Mammary epithelial cell (primary cell): ENCODE measurements around the gene NR5A1.

Source experiments
- CTCF ChIP-seq, 2 donors: IDR thresholded peaks in 1 of 2; conservative IDR thresholded peaks in 1 of 2; 2 replicates each; pipeline ENCODE4 v1.5.1; 2011 to 2012; ENCODE audit warnings: inconsistent platforms in 2 of 2, low read length in 2 of 2, mild to moderate bottlenecking in 2 of 2, control low read depth in 1 of 2, low read depth in 1 of 2; ENCODE audit not compliant: insufficient read depth in 1 of 2; ENCODE audit errors: extremely low read depth in 1 of 2
- EZH2 ChIP-seq: IDR thresholded peaks from 2 replicates; pipeline ENCODE4 v1.6.1; 2012; ENCODE audit warnings: low read length, inconsistent platforms, borderline replicate concordance

GRCh38 chr9:124457079-124457886 is 49.9 kb downstream of the NR5A1 start:
- TF ChIP-seq EZH2 (no peak), CTCF (conservative IDR thresholded peaks at IDR 0.05 in 1 of 2, IDR thresholded peaks at IDR 0.05 in 1 of 2; ENCODE audit: extremely low read depth in 1 of 2, insufficient read depth in 1 of 2, low read depth in 1 of 2, low read length in 2 of 2) (no peak)
